Measurements from ENCODE around the gene SLCO3A1. TPM values are rescaled to one million over a fixed set of nuclear protein-coding genes. Genes with fewer than 3 reads are reported as not detected.

Gene SLCO3A1
- total RNA-seq, 1 donor from 2014 or later, result 2.7 TPM

DNA sequence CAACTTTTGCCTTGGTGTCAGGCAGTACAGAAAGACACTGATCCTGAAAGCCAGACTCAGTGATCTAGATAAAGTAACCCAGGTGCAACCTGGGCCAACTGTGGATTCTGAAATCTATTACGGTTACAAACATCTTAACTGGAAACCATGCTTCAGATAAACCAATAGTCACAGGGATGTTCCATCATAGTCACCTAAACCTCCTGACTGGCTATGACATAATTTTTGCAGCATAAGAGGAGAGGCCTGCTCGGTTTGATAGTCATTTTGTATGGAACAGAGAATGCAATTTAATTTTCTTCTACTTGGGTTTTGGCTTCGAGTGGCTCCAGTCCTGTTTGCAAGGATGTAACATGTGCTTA is 3.7 kb downstream of the SLCO3A1 start:
- no peak overlapping the region for H3K4me3 ChIP-seq (ENCODE audit: low read depth, low read length)
- DNase-seq (ENCODE audit: low read depth), result no peak
- TF ChIP-seq, protein P1, sequence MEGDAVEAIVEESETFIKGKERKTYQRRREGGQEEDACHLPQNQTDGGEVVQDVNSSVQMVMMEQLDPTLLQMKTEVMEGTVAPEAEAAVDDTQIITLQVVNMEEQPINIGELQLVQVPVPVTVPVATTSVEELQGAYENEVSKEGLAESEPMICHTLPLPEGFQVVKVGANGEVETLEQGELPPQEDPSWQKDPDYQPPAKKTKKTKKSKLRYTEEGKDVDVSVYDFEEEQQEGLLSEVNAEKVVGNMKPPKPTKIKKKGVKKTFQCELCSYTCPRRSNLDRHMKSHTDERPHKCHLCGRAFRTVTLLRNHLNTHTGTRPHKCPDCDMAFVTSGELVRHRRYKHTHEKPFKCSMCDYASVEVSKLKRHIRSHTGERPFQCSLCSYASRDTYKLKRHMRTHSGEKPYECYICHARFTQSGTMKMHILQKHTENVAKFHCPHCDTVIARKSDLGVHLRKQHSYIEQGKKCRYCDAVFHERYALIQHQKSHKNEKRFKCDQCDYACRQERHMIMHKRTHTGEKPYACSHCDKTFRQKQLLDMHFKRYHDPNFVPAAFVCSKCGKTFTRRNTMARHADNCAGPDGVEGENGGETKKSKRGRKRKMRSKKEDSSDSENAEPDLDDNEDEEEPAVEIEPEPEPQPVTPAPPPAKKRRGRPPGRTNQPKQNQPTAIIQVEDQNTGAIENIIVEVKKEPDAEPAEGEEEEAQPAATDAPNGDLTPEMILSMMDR (conservative IDR thresholded peaks at IDR 0.05; ENCODE audit: low read depth, low read length), result no peak

DNA sequence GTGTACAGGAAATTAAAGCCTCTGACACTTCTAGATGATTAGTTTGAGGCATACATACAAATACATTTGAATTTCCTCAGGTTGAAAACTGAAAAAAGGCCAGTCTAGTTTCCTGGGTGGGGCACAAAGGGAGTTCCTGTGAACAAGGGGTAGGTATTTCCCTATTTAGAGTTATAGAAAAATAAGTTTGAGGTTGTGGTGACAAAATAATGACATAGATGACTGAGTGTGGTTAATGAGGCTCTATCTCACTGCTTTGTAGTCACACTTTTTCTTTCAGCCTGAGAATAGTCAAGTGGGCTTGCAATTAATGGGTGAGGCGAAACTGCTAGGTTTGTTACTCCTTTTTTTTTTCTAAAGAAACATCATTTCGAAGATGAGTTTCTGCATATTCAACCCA is 4.3 kb downstream of the SLCO3A1 start:
- DNase-seq (ENCODE audit: low read depth), result no peak
- TF ChIP-seq, protein P1 (conservative IDR thresholded peaks at IDR 0.05; ENCODE audit: low read depth, low read length), result no peak
- no peak overlapping the region for H3K4me3 ChIP-seq (ENCODE audit: low read depth, low read length)

DNA sequence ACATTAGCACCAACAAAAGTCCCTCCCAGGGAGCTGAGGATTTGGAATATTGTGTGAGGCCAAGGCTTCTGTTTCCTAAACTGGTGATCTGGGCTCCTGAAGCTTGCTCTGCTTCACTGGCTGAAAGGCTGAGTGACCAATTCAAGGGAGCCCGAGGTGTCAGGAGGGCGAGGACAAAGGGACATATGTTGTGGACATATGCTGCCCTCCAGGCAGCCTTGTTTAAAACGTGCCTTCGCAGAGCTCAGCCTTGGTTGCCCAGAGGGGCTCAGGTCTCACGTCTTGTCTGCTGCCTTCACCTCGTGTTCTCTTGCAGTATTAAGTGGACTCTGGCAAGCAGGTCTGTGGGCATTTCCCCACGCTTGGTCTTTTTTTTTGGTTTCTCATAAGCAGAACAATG is 7.0 kb downstream of the SLCO3A1 start:
- no peak for DNase-seq (ENCODE audit: low read depth)
- TF ChIP-seq, protein P1 (conservative IDR thresholded peaks at IDR 0.05; ENCODE audit: low read depth, low read length), result no peak
- no peak overlapping the region for H3K4me3 ChIP-seq (ENCODE audit: low read depth, low read length)

DNA sequence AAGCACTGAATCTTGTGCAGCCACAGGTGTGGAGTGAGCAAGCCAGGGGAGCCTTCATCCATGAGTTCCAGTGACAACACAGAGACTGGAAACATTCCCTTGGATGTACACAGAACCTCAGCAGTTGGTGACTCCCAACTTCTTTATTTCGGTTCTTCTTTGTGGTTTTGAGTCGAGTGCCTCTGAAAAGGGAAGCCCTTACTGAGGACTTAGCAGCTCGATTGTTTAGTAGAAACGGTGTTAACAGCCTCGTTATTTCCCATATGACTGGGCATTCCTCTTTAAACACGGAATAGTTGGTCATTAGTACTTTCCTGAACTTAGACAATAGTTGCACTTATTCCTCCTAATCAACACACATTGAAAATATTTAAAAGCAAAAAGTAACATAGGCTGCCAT is 7.7 kb downstream of the SLCO3A1 start:
- TF ChIP-seq, protein P1 (conservative IDR thresholded peaks at IDR 0.05; ENCODE audit: low read depth, low read length), result no peak
- DNase-seq (ENCODE audit: low read depth), result no peak

DNA sequence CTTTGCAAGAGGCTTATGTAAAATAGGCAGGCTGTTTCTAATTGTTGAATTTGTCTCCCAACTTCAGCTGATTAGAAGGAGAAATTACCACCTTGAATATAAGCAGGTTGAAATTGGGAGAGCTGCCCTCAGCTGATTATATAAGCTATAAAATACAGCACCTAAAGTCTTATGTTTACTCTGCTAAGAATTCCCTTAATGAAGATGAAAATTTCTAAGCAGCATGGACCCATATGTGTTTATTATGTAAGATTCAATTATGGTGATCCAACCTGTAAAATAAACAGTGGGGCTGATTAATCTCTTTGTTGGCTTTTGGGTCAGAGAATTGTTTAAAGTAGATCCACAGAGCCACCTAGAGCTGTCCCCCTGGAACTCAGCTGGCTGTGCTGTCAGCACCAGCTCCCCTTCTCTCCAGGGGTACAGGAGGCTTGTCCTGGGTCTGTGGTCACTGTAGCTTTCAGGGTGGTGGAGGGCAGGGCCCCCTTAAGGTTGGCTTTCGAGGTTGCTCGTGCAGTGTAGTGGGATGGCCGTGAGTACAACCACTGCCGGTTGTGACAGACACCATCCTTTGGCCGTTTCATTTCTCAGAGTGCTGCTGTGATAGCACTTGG is 9.5 kb downstream of the SLCO3A1 start:
- H3K4me3 ChIP-seq (ENCODE audit: low read depth, low read length), result no peak overlapping the region
- no peak for DNase-seq (ENCODE audit: low read depth)
- TF ChIP-seq, protein P1 (conservative IDR thresholded peaks at IDR 0.05; ENCODE audit: low read depth, low read length), result no peak

More for the DNA sequence above, 7.7 kb downstream of the SLCO3A1 start:
- no peak overlapping the region for H3K4me3 ChIP-seq (ENCODE audit: low read depth, low read length)

DNA sequence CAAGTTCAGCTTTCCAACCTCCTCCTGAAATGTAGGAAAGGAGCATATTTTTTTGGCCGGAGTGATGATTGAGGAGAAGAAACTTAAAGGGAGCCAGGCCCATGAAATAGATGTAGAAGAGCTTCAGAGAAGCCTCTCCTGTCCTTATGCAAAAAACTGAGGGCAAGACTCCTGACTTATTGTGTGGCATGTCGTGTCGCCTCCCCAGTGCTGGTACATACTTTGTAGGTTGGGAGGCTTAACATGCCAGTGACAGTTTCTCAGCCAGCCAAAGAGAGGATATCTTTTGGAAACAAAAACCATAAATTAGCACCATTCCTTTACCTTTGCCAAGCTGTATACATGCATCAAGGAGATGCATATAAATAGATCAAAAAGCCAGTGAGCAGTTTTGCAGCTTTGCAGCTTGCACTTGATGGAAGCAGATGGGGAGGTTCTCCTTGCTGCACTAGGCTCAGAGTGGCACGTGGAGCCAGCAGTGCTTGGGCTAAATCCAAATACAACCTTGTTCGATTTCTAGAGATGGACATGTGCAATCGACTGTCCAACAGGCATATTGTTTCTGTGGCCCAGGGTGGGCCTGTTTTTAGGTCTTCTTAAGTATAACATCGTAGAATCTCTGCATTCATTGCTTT is 10.2 kb downstream of the SLCO3A1 start:
- H3K4me3 ChIP-seq (ENCODE audit: low read depth, low read length), result no peak overlapping the region
- DNase-seq (ENCODE audit: low read depth), result no peak
- TF ChIP-seq, protein P1 (conservative IDR thresholded peaks at IDR 0.05; ENCODE audit: low read depth, low read length), result no peak

DNA sequence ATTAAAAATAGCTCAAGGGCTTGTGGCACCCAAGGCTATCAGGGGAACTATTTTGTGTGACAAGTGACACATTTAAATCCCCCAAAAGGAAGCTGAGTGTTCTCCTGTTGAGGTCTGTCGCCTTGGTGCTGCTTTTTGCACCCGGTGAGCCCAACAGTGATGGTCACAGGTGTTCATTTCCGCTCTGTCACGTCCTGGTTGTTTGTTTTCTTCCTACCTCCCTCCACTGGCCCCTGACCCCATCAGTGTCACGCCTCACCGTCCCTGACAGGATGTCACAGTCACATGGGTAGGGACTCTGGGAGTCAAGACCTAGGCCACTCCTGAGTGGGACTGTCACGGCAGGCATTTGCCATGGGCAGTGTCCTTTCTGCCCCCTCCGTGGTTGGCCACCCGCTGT is 11.2 kb downstream of the SLCO3A1 start:
- H3K4me3 ChIP-seq (ENCODE audit: low read depth, low read length), result no peak overlapping the region
- TF ChIP-seq, protein P1 (conservative IDR thresholded peaks at IDR 0.05; ENCODE audit: low read depth, low read length), result no peak
- no peak for DNase-seq (ENCODE audit: low read depth)
